Smooth muscle cell (in vitro differentiated cells): ENCODE measurements around the gene PRDM16. TPM values are rescaled to one million over a fixed set of nuclear protein-coding genes. Genes with fewer than 3 reads are reported as not detected.

ENCODE experiments used
- DNase-seq: peaks from one replicate; lab custom pipeline; 2025; ENCODE audit not compliant: unreplicated experiment; lab: John Stamatoyannopoulos, UW
- H2AFZ ChIP-seq: fragments of 200-600 bp; sonication (generic); 2 replicates; pipeline ENCODE4 v1.6.0; 2016; ENCODE audit warnings: antibody characterized with exemption, low read depth, mild to moderate bottlenecking
- H3F3A ChIP-seq: fragments of 200-600 bp; sonication (generic); 2 replicates; pipeline ENCODE4 v1.6.0; 2017; ENCODE audit warnings: antibody characterized with exemption, low read depth
- H3K27ac ChIP-seq: fragments of 200-600 bp; sonication (generic); 2 replicates; pipeline ENCODE4 v1.5.1; 2016; ENCODE audit warnings: low read depth, mild to moderate bottlenecking
- H3K27me3 ChIP-seq: fragments of 200-600 bp; sonication (generic); 2 replicates; pipeline ENCODE4 v1.6.1; 2016; ENCODE audit warnings: low read depth, mild to moderate bottlenecking
- H3K36me3 ChIP-seq: fragments of 200-600 bp; sonication (generic); 2 replicates; pipeline ENCODE4 v1.5.1; 2016; ENCODE audit warnings: low read depth
- H3K4me1 ChIP-seq: fragments of 200-600 bp; sonication (generic); 2 replicates; pipeline ENCODE4 v1.5.1; 2016; ENCODE audit warnings: low read depth
- H3K4me2 ChIP-seq: fragments of 200-600 bp; sonication (generic); 2 replicates; pipeline ENCODE4 v1.6.0; 2016; ENCODE audit warnings: mild to moderate bottlenecking
- H3K4me3 ChIP-seq: fragments of 200-600 bp; sonication (generic); 2 replicates; pipeline ENCODE4 v1.5.1; 2016; ENCODE audit warnings: mild to moderate bottlenecking
- H3K79me2 ChIP-seq: fragments of 200-600 bp; sonication (generic); 2 replicates; pipeline ENCODE4 v1.6.0; 2016; ENCODE audit warnings: low read depth, mild to moderate bottlenecking
- H3K9ac ChIP-seq: fragments of 200-600 bp; sonication (generic); 2 replicates; pipeline ENCODE4 v1.6.0; 2016; ENCODE audit warnings: low read depth
- H3K9me3 ChIP-seq: fragments of 200-600 bp; sonication (generic); replicated peaks from 2 replicates; pipeline ENCODE4 v1.5.1; 2016; ENCODE audit warnings: low read depth
- H4K20me1 ChIP-seq: fragments of 200-600 bp; sonication (generic); 2 replicates; pipeline ENCODE4 v1.6.0; 2016; ENCODE audit warnings: low read depth
- WGBS: methylation state at CpG from one replicate; pipeline ENCODE4 v1.1.7; 2016; ENCODE audit warnings: low lambda C conversion rate; 5-methylcytosine and 5-hydroxymethylcytosine counted together
- polyA plus RNA-seq: library from polyadenylated mRNA; unstranded; fragments of >200 nt; fragmentation: Nextera tagmentation; extraction: Ambion mirVana; gene quantifications from 2 replicates; pipeline ENCODE4 v1.2.1, GENCODE V29; 2016
- total RNA-seq: library from RNA; depleted of rRNA; stranded (reverse); fragments of >200 nt; gene quantifications from 2 replicates; pipeline ENCODE4 v1.2.3, GENCODE V29; 2014
- TF ChIP-seq, protein P1 (sequence below): fragments of 200-600 bp; sonication (generic); IDR thresholded peaks from 2 replicates; pipeline ENCODE4 v1.5.1; 2017; ENCODE audit warnings: borderline replicate concordance, mild to moderate bottlenecking, antibody characterized with exemption; ENCODE audit not compliant: insufficient read depth, poor library complexity, severe bottlenecking

Gene PRDM16
- total and polyA plus RNA-seq, 2 experiments from 2014 or later, result 0.72 to 1.3 TPM

DNA sequence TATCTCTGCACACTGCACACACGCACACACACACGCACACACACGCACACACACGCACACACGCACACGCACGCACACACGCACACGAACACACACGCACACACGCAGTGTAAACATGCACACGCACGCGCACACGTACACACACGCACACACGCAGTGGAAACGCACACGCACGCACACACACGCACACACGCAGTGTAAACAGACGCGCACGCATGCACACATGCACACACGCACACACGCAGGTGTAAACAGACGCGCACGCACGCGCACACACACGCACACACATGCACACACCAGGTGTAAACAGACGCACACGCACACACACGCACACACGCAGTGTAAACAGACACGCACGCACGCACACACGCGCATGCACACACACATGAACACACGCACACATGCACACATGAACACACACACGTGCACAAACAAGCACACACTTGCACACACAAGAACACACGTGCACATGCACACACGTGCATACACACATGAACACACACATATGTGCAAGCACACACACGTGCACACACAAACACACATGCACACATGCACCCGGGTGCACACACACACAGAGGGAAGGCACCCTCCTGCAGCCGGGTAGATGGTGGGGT lies 45.2 kb downstream of the PRDM16 start:
- Histone ChIP-seq H4K20me1 (no peaks in the 10 kb centered on the region), H3K4me1 (peaks cover 14% of the 10 kb centered on the region), H3K27ac (no peak overlapping the region), H3K79me2 (no peaks in the 10 kb centered on the region), H3K4me3 (no peak overlapping the region), H3K9me3 (no peaks in the 10 kb centered on the region), H3K4me2 (no peak overlapping the region), H3K9ac (no peak overlapping the region), H2AFZ (no peak overlapping the region), H3K36me3 (no peaks in the 10 kb centered on the region), H3K27me3 (no peaks in the 10 kb centered on the region), H3F3A (no peaks in the 10 kb centered on the region)
- DNase-seq, result no peak
- 89% methylated on average over 43 of the region's 49 CpGs for WGBS
- TF ChIP-seq, protein P1, sequence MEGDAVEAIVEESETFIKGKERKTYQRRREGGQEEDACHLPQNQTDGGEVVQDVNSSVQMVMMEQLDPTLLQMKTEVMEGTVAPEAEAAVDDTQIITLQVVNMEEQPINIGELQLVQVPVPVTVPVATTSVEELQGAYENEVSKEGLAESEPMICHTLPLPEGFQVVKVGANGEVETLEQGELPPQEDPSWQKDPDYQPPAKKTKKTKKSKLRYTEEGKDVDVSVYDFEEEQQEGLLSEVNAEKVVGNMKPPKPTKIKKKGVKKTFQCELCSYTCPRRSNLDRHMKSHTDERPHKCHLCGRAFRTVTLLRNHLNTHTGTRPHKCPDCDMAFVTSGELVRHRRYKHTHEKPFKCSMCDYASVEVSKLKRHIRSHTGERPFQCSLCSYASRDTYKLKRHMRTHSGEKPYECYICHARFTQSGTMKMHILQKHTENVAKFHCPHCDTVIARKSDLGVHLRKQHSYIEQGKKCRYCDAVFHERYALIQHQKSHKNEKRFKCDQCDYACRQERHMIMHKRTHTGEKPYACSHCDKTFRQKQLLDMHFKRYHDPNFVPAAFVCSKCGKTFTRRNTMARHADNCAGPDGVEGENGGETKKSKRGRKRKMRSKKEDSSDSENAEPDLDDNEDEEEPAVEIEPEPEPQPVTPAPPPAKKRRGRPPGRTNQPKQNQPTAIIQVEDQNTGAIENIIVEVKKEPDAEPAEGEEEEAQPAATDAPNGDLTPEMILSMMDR, result no peak

DNA sequence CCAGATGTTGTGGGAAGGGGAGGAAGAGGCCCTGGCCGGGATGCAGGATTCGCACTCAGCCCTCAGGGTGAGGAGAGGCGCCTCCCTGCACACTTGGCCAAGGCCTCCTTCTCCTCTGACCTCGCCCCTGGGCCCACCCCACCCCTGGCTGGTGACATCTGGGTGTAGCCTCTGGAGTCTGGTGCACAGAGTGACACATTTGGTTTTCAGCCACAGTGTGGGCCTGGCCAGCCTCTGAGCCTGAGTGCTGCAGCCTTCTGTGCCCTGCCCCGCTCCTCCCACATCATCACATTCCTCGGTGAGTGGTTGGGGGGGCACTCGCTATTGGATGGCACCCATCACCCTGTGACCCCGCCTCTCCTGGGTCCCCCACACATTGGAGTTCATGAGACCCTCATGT lies 45.8 kb downstream of the PRDM16 start:
- Histone ChIP-seq H3K9me3 (no peaks in the 10 kb centered on the region), H3K79me2 (no peaks in the 10 kb centered on the region), H3K4me2 (no peak overlapping the region), H2AFZ (no peak overlapping the region), H3K4me1 (peaks cover 20% of the 10 kb centered on the region), H3K27ac (no peak overlapping the region), H3K4me3 (no peak overlapping the region), H3K9ac (no peak overlapping the region), H4K20me1 (no peaks in the 10 kb centered on the region), H3K36me3 (no peaks in the 10 kb centered on the region), H3K27me3 (no peaks in the 10 kb centered on the region), H3F3A (no peaks in the 10 kb centered on the region)
- WGBS, result 87% methylated on average over 8 of the region's 8 CpGs
- no peak for DNase-seq
- TF ChIP-seq, protein P1, result no peak

DNA sequence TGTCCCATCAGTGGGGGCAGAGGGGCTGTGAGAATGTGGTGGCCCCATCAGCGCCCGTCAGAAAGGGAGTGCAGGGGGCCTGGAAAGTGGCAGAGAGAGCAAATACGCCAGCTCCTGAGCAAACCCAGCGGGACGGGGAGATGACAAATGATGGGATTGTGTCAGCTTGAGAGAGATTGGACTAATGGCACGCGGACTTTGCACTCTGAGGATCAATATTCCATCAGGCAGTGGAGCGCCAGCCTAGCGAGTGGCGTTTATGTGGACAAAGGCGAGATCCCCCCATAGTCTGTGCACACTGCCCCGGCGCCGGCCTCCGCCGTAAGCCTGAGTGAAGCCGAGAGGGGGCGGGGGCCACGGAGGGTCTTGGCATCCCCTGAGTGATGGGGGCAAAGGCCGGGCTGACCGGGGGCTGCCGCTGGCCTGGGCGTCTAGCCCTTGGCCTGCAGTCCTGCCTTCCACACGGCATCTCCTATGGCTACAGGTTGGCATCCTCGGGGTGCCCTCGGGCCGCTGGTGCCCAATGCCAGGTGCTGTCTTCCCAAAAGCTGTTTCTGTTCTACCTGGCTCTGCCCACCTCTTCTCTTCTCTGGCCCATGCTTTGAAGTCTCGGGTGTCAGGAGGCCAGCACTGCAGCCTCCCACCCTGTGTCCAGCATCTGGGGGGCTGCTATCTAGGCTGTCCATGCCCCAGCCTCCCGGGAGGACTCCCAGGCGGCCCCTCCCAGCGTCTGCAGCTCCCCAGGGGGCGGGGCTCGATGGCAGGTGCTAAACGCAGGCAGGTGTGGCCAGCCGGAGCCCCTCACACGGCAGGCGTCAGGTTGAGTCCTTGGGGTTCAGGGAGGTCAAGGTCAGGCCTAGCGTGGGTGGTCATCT lies 46.5 kb downstream of the PRDM16 start:
- Histone ChIP-seq H3K9me3 (no peaks in the 10 kb centered on the region), H3K4me3 (no peak overlapping the region), H2AFZ (no peak overlapping the region), H3K9ac (no peak overlapping the region), H3F3A (no peaks in the 10 kb centered on the region), H3K4me1 (peaks cover 26% of the 10 kb centered on the region), H3K27ac (no peak overlapping the region), H3K27me3 (no peaks in the 10 kb centered on the region), H3K36me3 (no peaks in the 10 kb centered on the region), H3K4me2 (no peak overlapping the region), H3K79me2 (no peaks in the 10 kb centered on the region), H4K20me1 (no peaks in the 10 kb centered on the region)
- DNase-seq, result no peak
- TF ChIP-seq, protein P1, result no peak
- WGBS, result 94% methylated on average over 38 of the region's 38 CpGs
